ENCODE data around the gene FGFR3.

DNA sequence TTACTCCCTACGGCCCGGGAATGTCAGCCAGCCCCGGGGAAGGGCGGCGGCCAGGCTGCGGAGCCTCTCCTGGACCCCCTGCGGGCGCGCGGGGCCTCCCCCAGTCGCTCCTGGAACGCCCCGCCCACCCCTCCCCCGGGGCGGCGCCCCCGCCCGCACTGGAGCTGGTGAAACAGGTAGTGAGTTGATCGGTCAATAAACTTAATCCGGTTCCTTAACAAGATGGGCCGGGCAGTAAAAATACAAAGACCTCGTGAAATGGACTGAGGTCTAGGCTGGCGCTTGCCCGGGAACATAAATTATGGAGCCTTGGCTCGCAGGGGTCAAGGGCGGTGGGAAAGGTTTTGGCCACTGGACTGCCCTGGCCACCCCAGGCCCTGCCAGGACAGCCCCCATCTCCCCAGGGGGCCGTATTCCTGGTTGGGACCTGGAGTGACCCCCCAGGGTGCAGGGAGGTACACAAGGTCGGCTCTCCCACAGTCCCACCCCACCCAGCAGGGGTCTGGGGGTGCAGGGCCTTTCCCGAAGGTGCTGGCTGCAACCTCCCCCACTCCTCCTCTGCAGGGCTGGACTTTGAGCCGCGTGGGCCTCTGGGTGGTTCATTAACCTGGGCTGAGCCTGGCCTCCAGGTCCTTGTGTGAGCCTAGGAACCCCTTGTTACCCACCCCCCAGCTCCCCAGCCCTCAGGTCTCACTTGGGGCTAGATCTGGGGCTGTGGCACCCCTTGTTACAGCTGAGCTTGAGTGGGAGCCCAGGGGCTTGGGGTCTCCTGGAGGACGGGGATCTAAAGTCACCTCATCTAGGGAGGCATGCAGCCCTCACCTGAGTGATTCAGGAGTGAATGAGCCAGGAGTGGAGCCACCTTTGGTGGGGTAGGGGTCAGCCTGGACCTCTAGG, 2.5 kb downstream of the FGFR3 start:
- no peak for TF ChIP-seq ZNF274 (IDR thresholded peaks at IDR 0.05; ENCODE audit: borderline replicate concordance, low read depth, low read length)
- TF ChIP-seq EP300 (IDR thresholded peaks at IDR 0.05; ENCODE audit: low read length): no peak
- no peak for TF ChIP-seq STAT5B (CRISPR knock-in tag; IDR thresholded peaks at IDR 0.05)
- TF ChIP-seq ZSCAN29 (IDR thresholded peaks at IDR 0.05): no peak
- TF ChIP-seq ZNF239 (CRISPR knock-in tag; IDR thresholded peaks at IDR 0.05): no peak
- TF ChIP-seq, protein P1, sequence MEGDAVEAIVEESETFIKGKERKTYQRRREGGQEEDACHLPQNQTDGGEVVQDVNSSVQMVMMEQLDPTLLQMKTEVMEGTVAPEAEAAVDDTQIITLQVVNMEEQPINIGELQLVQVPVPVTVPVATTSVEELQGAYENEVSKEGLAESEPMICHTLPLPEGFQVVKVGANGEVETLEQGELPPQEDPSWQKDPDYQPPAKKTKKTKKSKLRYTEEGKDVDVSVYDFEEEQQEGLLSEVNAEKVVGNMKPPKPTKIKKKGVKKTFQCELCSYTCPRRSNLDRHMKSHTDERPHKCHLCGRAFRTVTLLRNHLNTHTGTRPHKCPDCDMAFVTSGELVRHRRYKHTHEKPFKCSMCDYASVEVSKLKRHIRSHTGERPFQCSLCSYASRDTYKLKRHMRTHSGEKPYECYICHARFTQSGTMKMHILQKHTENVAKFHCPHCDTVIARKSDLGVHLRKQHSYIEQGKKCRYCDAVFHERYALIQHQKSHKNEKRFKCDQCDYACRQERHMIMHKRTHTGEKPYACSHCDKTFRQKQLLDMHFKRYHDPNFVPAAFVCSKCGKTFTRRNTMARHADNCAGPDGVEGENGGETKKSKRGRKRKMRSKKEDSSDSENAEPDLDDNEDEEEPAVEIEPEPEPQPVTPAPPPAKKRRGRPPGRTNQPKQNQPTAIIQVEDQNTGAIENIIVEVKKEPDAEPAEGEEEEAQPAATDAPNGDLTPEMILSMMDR (IDR thresholded peaks at IDR 0.05 in 2 of 3, conservative IDR thresholded peaks at IDR 0.05 in 1 of 3; ENCODE audit: insufficient read depth in 2 of 3, low read depth in 1 of 3, low read length in 3 of 3): no peak
- TF ChIP-seq RFX5 (IDR thresholded peaks at IDR 0.05; ENCODE audit: low read depth, low read length): no peak
- TF ChIP-seq ZNF507 (tag; conservative IDR thresholded peaks at IDR 0.05): no peak
- TF ChIP-seq KLF16 (IDR thresholded peaks at IDR 0.05): no peak
- no peak for TF ChIP-seq PML (IDR thresholded peaks at IDR 0.05; ENCODE audit: low read length)
- TF ChIP-seq HDGF (IDR thresholded peaks at IDR 0.05): no peak
- no peak for TF ChIP-seq CBX5 (IDR thresholded peaks at IDR 0.05; ENCODE audit: borderline replicate concordance, low read depth)
- TF ChIP-seq TAF1 (IDR thresholded peaks at IDR 0.05; ENCODE audit: control insufficient read depth, extremely low read depth, insufficient read depth, low read length, severe bottlenecking): no peak
- TF ChIP-seq TOE1 (IDR thresholded peaks at IDR 0.05; ENCODE audit: borderline replicate concordance): no peak
- no peak for TF ChIP-seq TOE1 (CRISPR knock-in tag; IDR thresholded peaks at IDR 0.05; ENCODE audit: borderline replicate concordance, low read depth)
